Renal pelvis (tissue), 4 donors: ENCODE data around the gene MIA2. TPM values are rescaled to one million over a fixed set of nuclear protein-coding genes. Genes with fewer than 3 reads are reported as not detected.
"Not testable (repeated sequence)": the region's sequence is repeated elsewhere in the genome, so short reads cannot be mapped to it uniquely, and the experiment has no call there.

Experiments used
- DNase-seq: peaks from one replicate; pipeline ENCODE4 v3.0.0-alpha.2; 2013
- polyA plus RNA-seq, 3 donors: library from polyadenylated mRNA; unstranded; fragments of 120-200 nt; gene quantifications; one replicate each; pipeline ENCODE4 v1.2.1, GENCODE V29; 2013; ENCODE audit not compliant: insufficient read length in 3 of 3

The MIA2 gene
- polyA plus RNA-seq, 3 donors: 66.4 to 89.6 (median 77.6) TPM

GRCh38 chr14:39228509-39229221 lies 5.0 kb upstream of the MIA2 start:
- DNase-seq: no peak

- DNase-seq: no peak
Observed at GRCh38 chr14:39229222-39229543, 4.5 kb upstream of the MIA2 start.

- DNase-seq: no peak
Observed at GRCh38 chr14:39229601-39230110, 4.1 kb upstream of the MIA2 start.

GRCh38 chr14:39230416-39231035 lies 3.2 kb upstream of the MIA2 start:
- DNase-seq: no peak

GRCh38 chr14:39231751-39232553 lies 1.8 kb upstream of the MIA2 start:
- DNase-seq: peak; percentile 4

DNA sequence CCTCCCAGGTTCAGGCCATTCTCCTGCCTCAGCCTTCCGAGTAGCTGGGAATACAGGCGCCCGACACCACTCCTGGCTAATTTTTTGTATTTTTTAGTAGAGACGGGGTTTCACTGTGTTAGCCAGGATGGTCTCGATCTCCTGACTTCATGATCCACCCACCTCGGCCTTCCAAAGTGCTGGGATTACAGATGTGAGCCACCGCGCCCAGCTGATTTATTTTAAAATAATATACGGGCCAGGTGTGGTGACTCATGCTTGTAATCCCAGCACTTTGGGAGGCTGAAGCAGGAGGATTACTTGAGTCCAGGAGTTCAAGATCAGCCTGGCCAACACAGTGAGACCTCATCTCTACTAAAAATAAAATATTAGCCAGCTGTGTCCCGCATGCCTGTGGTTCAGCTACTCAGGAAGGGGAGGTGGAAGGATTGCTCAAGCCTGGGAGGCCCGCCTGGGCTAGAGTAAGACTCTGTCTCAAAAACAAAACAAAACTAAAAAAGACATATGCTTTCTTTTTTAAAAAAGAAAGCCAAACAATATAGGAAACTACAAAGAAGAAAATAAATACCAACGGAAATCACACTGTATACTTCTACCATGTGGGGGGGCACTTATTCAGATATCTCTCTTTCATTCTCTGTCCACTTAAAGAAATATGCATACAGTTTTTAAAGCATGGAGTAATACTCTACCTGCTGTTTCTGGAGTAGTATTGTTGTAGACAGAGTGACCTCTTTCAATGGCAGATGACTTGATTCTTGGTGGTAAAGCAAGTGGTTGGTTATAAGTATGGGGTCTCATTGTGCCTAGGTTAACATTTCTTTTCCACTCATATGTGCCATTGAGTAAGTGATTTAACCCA lies 930 bp upstream of the MIA2 start:
- DNase-seq: no peak

DNA sequence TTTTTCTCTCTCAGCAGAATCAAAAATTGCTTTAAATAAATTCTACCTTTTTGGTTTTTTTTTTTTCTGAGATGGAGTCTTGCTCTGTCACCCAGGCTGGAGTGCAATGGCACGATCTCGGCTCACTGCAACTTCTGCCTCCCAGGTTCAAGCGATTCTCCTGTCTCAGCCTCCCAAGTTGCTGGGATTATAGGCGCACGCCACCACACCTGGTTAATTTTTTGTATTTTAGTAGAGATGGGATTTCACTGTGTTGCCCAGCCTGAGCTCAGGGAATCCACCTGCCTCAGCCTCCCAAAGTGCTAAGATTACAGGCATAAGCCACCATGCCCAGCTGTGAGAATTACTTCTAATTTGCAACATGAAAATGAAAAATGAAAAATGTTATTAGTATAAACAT lies 1.3 kb downstream of the MIA2 start:
- not testable (repeated sequence) for DNase-seq

DNA sequence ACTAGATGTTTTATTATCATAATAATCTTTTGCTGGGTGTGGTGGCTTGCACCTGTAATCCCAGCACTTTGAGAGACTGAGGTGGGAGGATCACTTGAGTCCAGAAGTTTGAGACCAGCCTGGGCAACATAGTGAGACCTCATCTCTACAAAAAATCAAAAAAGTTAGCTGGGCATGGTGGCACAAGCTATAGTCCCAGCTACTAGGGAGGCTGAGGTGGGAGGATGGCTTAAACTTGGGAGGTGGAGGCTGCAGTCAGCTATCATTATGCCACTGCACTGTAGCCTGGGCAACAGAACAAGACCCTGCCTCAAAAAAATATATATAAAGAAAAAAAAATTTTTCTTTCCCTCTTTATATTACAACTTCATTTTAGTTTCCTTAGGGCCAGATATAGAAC lies 1.8 kb downstream of the MIA2 start:
- not testable (repeated sequence) for DNase-seq

- DNase-seq: no peak
Observed at GRCh38 chr14:39240769-39241168, 7.1 kb downstream of the MIA2 start.

DNA sequence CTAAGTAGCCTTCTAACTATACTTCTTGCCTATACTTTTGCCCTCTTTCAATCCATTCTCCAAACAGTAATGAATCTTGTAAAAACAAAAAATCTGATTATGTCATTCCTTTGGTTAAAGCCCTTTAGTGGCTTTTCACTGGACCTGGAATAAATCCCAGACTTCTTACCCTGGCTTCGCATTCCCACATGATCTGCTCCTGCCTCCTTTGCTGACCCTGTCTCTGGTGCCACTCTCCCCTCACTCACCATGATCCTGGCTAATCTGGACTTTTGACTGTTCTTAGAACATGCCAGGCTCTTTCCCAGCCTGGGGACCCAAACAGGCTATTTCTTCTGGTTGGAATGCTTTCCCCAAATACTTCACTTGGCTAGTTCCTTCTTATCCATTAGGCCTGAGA lies 7.9 kb downstream of the MIA2 start:
- DNase-seq: no peak

DNA sequence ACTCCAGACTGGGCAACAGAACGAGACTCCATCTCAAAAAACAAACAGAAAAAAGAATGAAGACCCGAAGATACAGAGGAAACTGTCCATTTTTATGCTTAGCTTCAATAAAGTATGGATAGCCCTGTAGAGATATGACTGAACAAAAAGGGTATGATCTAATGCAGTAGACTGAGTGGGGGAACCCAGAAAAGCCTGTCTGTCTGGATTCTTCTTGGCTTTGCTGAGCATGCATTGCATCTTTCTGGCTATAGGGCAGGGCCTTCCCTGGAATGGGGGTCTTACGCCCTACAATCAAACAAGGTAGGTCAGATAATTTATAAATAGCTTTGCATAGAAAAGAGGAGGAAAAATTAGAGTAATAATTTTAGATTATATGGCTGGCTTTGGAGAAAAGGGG lies 10.1 kb downstream of the MIA2 start:
- DNase-seq: no peak

GRCh38 chr14:39246618-39247017 lies 12.9 kb downstream of the MIA2 start:
- no peak for DNase-seq

- DNase-seq: no peak
Observed at GRCh38 chr14:39247256-39247655, 13.5 kb downstream of the MIA2 start.

DNA sequence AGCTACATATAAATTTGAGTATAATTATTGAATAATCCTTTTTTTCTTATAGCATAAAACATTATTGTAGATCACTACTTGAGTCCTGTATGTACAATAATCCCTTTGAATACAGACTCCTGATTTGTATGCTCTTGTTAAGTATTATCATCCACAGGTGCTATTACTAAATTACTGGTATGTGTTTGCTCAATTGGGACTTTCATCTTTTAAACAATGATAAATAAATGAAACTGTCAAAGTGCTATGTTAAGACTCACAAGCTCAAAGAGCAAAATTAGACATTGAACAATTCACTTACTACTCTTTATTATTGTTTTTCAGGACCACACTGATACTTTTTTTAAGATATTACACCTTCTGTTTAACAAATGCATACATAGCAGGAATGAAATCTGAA lies 17.8 kb downstream of the MIA2 start:
- no peak for DNase-seq

- not testable (repeated sequence) for DNase-seq
Observed at GRCh38 chr14:39257388-39257787, 23.7 kb downstream of the MIA2 start.

DNA sequence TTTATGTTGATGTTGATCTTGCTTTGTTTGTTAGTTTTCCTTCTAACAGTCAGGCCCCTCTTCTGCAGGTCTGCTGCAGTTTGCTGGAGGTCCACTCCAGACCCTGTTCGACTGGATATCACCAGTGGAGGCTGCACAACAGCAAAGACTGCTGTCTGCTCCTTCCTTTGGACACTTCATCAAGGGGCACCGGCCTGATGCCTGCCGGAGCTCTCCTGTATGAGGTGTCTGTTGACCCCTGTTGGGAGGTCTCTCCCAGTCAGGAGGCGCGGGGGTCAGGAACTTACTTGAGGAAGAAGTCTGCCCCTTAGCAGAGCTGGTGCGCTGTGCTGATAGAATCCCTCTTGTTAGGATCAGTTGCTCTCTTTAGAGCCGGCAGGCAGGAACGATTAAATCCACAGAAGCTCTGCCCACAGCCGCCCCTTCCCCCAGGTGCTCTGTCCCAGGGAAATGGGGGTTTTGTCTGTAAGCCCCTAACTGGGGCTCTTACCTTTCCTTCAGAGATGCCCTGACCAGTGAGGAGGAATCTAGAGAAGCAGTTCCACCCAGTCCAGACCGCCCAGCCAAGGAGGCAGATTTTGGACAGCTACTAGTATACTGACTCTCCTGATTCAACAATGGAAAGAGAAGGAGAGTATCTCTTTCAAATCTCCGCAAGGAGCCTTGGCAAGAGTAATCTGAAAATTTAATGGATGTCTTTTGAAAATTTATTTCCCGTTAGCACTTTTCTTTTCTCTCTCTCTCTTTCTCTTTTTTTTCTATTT lies 25.2 kb downstream of the MIA2 start:
- DNase-seq: no peak

DNA sequence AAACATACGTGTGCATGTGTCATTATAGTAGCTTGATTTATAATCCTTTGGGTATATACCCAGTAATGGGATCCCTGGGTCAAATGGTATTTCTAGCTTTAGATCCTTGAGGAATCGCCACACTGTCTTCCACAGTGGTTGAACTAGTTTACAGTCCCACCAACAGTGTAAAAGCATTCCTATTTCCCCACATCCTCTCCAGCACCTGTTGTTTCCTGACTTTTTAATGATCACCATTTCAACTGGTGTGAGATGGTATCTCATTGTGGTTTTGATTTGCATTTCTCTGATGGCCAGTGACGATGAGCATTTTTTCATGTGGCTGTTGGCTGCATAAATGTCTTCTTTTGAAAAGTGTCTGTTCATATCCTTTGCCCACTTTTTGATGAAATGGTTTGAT lies 26.4 kb downstream of the MIA2 start:
- not testable (repeated sequence) for DNase-seq

- DNase-seq: not testable (repeated sequence)
Observed at GRCh38 chr14:39262214-39262613, 28.5 kb downstream of the MIA2 start.

GRCh38 chr14:39264057-39264456 lies 30.3 kb downstream of the MIA2 start:
- DNase-seq: no peak

- DNase-seq: no peak
Observed at GRCh38 chr14:39264558-39264957, 30.8 kb downstream of the MIA2 start.

GRCh38 chr14:39265033-39265432 lies 31.3 kb downstream of the MIA2 start:
- no peak for DNase-seq
